ENCODE data around the gene NHERF2. TPM values are rescaled to one million over a fixed set of nuclear protein-coding genes. Genes with fewer than 3 reads are reported as not detected.

Gene NHERF2
- total RNA-seq, 1 donor from 2014 or later: 78.8 TPM

DNA sequence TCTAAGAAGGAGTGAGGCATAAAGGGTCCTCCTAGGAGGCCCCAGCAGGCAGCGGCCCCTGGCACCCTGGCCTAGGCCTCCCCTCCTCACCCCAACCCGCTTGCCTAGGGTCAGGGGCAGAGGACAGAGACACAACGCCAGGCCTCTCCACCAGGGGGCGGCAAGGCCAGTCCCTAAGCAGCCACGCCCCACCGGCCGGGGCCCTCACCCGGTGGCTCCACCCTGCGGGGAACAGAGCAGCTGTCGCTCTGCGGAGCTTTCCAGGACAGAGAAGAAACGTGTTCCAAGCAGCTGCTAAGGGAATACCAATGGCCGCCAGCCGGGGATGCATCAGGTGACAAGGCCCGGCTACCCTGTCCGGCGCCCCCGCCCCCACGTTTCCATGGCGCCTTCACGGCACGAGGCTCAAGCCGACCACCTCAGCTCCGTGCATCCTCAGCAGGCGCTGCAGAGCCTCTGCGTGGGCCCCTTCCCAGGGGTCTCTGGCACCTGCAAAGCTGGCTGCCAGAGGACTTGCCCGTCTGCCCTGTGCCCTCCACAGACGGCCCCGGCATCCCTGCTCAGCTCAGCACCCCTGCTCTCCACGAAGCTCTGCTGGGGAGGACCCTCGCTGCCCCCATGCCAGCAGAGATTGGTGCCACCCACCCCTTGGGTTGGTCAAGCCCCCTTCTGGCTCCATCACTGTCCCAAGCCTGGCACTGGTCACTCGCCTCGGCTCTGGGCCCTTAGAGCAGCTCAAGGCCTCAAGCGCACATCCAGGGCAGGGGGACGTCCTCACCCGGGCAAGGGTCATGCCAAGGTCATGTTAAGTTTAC, 22.7 kb upstream of the NHERF2 start:
- Mint-ChIP-seq H3K27ac (ENCODE audit: unreplicated experiment) (no peak overlapping the region), H3K4me1 (ENCODE audit: unreplicated experiment) (peaks cover 15% of the 10 kb centered on the region), H3K9me3 (ENCODE audit: unreplicated experiment) (no peaks in the 10 kb centered on the region), H3K27me3 (ENCODE audit: unreplicated experiment) (peaks cover 11% of the 10 kb centered on the region), H3K4me3 (ENCODE audit: unreplicated experiment) (no peak overlapping the region), H3K36me3 (ENCODE audit: low read depth, unreplicated experiment) (peaks cover 6% of the 10 kb centered on the region)
- DNase-seq (ENCODE audit: low spot score): peak; percentile 97
- TF ChIP-seq, protein P1, sequence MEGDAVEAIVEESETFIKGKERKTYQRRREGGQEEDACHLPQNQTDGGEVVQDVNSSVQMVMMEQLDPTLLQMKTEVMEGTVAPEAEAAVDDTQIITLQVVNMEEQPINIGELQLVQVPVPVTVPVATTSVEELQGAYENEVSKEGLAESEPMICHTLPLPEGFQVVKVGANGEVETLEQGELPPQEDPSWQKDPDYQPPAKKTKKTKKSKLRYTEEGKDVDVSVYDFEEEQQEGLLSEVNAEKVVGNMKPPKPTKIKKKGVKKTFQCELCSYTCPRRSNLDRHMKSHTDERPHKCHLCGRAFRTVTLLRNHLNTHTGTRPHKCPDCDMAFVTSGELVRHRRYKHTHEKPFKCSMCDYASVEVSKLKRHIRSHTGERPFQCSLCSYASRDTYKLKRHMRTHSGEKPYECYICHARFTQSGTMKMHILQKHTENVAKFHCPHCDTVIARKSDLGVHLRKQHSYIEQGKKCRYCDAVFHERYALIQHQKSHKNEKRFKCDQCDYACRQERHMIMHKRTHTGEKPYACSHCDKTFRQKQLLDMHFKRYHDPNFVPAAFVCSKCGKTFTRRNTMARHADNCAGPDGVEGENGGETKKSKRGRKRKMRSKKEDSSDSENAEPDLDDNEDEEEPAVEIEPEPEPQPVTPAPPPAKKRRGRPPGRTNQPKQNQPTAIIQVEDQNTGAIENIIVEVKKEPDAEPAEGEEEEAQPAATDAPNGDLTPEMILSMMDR (IDR thresholded peaks at IDR 0.05; ENCODE audit: unreplicated experiment): peak; percentile 91

DNA sequence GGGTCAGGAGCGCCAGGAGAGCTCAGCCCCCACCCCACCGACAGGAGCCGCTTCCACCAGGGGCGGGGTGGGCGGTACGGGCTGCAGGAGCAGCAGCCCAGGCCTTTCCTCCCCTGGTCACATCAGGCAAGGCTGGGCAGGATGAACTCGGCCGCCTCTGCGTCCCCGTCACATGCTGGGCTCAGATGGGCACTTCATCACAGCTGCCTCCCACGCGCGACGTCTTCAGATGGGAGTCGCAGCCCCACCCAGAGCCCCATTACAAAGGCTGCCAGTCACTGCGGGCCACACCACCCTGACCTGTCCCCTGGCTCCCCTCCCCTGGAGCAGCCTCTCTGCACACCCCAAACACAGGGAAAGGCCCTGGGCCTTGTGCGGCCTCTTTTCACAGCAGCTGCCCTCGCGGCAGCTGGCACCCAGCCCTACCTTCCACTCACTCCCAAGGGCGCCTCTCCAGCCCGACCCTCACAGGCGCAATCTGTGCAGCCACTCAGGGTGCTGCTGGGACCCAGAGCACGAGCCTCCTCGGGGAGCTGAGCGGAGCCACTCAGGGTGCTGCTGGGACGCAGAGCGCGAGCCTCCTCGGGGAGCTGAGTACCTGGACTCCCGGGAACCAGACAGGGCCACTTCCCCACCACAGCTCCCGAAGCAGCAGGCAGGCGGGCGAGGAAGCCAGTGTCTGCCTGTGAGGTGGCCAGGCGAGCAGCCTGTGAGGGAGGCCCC, 21.7 kb upstream of the NHERF2 start:
- peaks cover 11% of the 10 kb centered on the region for H3K27me3 Mint-ChIP-seq (ENCODE audit: unreplicated experiment)
- TF ChIP-seq, protein P1 (IDR thresholded peaks at IDR 0.05; ENCODE audit: unreplicated experiment): no peak
- H3K4me3 Mint-ChIP-seq (ENCODE audit: unreplicated experiment): no peak overlapping the region
- no peak for DNase-seq (ENCODE audit: low spot score)
- H3K27ac Mint-ChIP-seq (ENCODE audit: unreplicated experiment): no peak overlapping the region
- peaks cover 16% of the 10 kb centered on the region for H3K4me1 Mint-ChIP-seq (ENCODE audit: unreplicated experiment)
- H3K36me3 Mint-ChIP-seq (ENCODE audit: low read depth, unreplicated experiment): peaks cover 6% of the 10 kb centered on the region
- no peaks in the 10 kb centered on the region for H3K9me3 Mint-ChIP-seq (ENCODE audit: unreplicated experiment)

DNA sequence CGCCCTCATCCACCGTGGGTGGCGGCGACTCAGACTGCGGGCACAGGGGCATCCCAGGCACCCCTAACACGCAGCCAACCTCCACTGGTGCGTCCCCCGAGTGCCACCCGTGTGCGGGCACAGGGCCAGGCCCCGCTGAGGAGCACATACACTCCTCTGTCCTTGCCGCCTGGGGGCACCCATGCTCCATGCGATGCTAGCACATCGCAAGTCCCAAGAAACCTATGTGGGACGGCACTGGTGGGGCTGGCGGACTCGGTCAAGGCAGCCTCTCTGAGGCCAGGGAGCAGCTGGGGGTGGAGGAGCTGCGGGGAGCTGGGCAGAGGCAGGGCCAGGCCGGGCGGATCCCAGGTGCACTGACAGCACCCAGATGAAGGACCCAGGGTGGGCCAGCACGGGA, 21.1 kb upstream of the NHERF2 start:
- no peak overlapping the region for H3K4me3 Mint-ChIP-seq (ENCODE audit: unreplicated experiment)

DNA sequence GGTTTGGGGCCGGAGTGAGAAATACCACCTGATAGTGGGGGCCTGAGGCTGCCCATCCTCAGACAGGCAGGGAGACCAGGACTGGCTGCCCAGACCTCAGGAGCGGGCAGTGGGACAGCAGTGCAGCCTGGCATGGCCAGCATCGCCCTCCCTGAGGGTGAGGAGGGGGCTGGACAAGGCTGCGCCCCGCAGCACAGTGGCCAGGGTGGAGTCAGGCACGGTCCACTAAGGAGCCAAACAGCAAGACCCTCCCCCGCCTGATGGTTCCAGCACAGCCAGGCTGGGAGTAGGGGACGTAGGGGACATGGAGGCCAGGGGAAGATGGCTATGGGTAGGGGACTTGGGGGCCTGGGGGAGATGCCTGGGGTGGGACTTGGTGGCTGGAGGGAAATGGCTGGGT, 20.4 kb upstream of the NHERF2 start:
- DNase-seq (ENCODE audit: low spot score): no peak
- peaks cover 11% of the 10 kb centered on the region for H3K27me3 Mint-ChIP-seq (ENCODE audit: unreplicated experiment)

More for the DNA sequence above, 21.1 kb upstream of the NHERF2 start:
- Mint-ChIP-seq H3K27ac (ENCODE audit: unreplicated experiment) (no peak overlapping the region), H3K4me1 (ENCODE audit: unreplicated experiment) (peaks cover 21% of the 10 kb centered on the region), H3K9me3 (ENCODE audit: unreplicated experiment) (no peaks in the 10 kb centered on the region), H3K27me3 (ENCODE audit: unreplicated experiment) (peaks cover 11% of the 10 kb centered on the region), H3K36me3 (ENCODE audit: low read depth, unreplicated experiment) (peaks cover 6% of the 10 kb centered on the region)
- DNase-seq (ENCODE audit: low spot score): no peak
- TF ChIP-seq, protein P1 (IDR thresholded peaks at IDR 0.05; ENCODE audit: unreplicated experiment): no peak

More for the DNA sequence above, 20.4 kb upstream of the NHERF2 start:
- TF ChIP-seq, protein P1 (IDR thresholded peaks at IDR 0.05; ENCODE audit: unreplicated experiment): no peak
- Mint-ChIP-seq H3K9me3 (ENCODE audit: unreplicated experiment) (no peaks in the 10 kb centered on the region), H3K4me1 (ENCODE audit: unreplicated experiment) (peaks cover 21% of the 10 kb centered on the region), H3K4me3 (ENCODE audit: unreplicated experiment) (no peak overlapping the region), H3K36me3 (ENCODE audit: low read depth, unreplicated experiment) (peaks cover 6% of the 10 kb centered on the region), H3K27ac (ENCODE audit: unreplicated experiment) (no peak overlapping the region)
